ENCODE data around the gene SYT12. TPM values are rescaled to one million over a fixed set of nuclear protein-coding genes. Genes with fewer than 3 reads are reported as not detected.
A peak's percentile ranks its signal among the peaks of the same experiment; 100 is the strongest.

SYT12 gene
- total and polyA plus RNA-seq, 2 donors (not counting 3 experiments of a cell fraction or from before 2014, with no cell fraction given) = not detected

- BruUV-seq (replicated peaks) = no TSS peak
- Histone ChIP-seq H3K4me2 (ENCODE audit: insufficient read depth, low read length) (peak overlapping the region; percentile 45), H3K4me3 (replicated peaks in 1 of 3; ENCODE audit: insufficient read depth in 1 of 3, low read depth in 1 of 3, low read length in 3 of 3) (peak overlapping the region in 1 of 3 experiments; percentile 41), H3K9me1 (replicated peaks; ENCODE audit: control insufficient read depth, extremely low read depth, insufficient read depth, low read length) (no peaks in the 10 kb centered on the region), H2AFZ (ENCODE audit: low read depth, low read length) (no peak overlapping the region), H3K9ac (replicated peaks; ENCODE audit: extremely low read depth, insufficient read depth, low read length) (no peak overlapping the region), H3K36me3 (ENCODE audit: control insufficient read depth in 2 of 2, extremely low read depth in 1 of 2, insufficient read depth in 2 of 2, low read length in 2 of 2) (no peaks in the 10 kb centered on the region), H3K27ac (ENCODE audit: insufficient read depth, low read depth, low read length) (no peak overlapping the region), H3K9me3 (replicated peaks; ENCODE audit: control insufficient read depth, insufficient read depth, low read length) (no peaks in the 10 kb centered on the region), H3K79me2 (ENCODE audit: control insufficient read depth, insufficient read depth, low read length) (no peaks in the 10 kb centered on the region), H4K20me1 (replicated peaks; ENCODE audit: control insufficient read depth, extremely low read depth, insufficient read depth, low read length) (no peaks in the 10 kb centered on the region), H3K27me3 (ENCODE audit: control insufficient read depth in 2 of 2, insufficient read depth in 2 of 2, low read length in 2 of 2) (peaks cover 0 to 3% of the 10 kb centered on the region in 2 experiments), H3K4me1 (ENCODE audit: control insufficient read depth, extremely low read depth, insufficient read depth, low read length) (peaks cover 23% of the 10 kb centered on the region)
- DNase-seq (ENCODE audit: low read depth, low spot score) = no peak
- TF ChIP-seq MAX (IDR thresholded peaks at IDR 0.05; ENCODE audit: insufficient read depth, insufficient read length) (no peak), EZH2 (IDR thresholded peaks at IDR 0.05; ENCODE audit: borderline replicate concordance, low read depth, low read length, severe bottlenecking) (no peak), JUN (IDR thresholded peaks at IDR 0.05; ENCODE audit: borderline replicate concordance, insufficient read depth, insufficient read length, low read depth) (no peak), CTCF (IDR thresholded peaks at IDR 0.05; ENCODE audit: extremely low read depth in 1 of 2, insufficient read depth in 1 of 2, low read depth in 1 of 2, low read length in 2 of 2) (no peak), POLR2AphosphoS5 (IDR thresholded peaks at IDR 0.05; ENCODE audit: insufficient read depth, low read depth, low read length) (no peak), POLR2A (IDR thresholded peaks at IDR 0.05; ENCODE audit: low read depth, low read length) (no peak), FOS (IDR thresholded peaks at IDR 0.05; ENCODE audit: borderline replicate concordance, insufficient read depth, low read length) (no peak), MYC (IDR thresholded peaks at IDR 0.05; ENCODE audit: low read depth, low read length) (no peak), GATA2 (IDR thresholded peaks at IDR 0.05; ENCODE audit: insufficient read depth, insufficient read length, low read depth, low read length) (no peak)
- ChIA-PET CTCF (interaction anchor here (0.9 to 7.5 kb wide), 7 partner anchors 10 to 173 kb away, joined by 3 to 129 read pairs (median 4); no protein-coding TSS in a partner anchor), POLR2A (interaction anchor here (0.6 kb wide), 1 partner anchor 213 kb away, joined by 3 read pairs; no protein-coding TSS in a partner anchor)
- dilution Hi-C loops (cut with MboI; ENCODE audit: extremely low pct_ligation_motif_present, low sequenced_read_pairs) (no loop called here), intact Hi-C loops (cut with micrococcal nuclease) (no loop called here)
- no peak for FAIRE-seq
Measured at GRCh38 chr11:67055812-67056211, 32.9 kb downstream of the SYT12 start.
